K562 (cell line): ENCODE data around the gene ST14. TPM values are rescaled to one million over a fixed set of nuclear protein-coding genes. Genes with fewer than 3 reads are reported as not detected.

ENCODE experiments used
- ATAC-seq: fragments of 200-7000 bp; cut with Tn5 transposase; 3 replicates; pipeline ENCODE4 v1.9.1; 2020; ENCODE audit warnings: moderate library complexity
- BruUV-seq: library from RNA; stranded (reverse); fragments of 400-500 nt; replicated peaks from 2 replicates; lab custom pipeline; 2021; lab: Mats Ljungman, UMichigan
- CTCF ChIA-PET: fragments of 300-600 bp; formaldehyde crosslinking; extraction: SDS; loops from one replicate; lab custom pipeline; 2021; ENCODE audit warnings: low intra/inter-chr PET ratio; lab: Yijun Ruan, JAX
- POLR2A ChIA-PET: fragments of 300-600, 350-650 bp; sonication (Branson Sonifier 250); formaldehyde crosslinking; extraction: SDS; loops from one replicate; lab custom pipeline; 2021; ENCODE audit warnings: antibody characterized with exemption, inconsistent platforms; lab: Yijun Ruan, JAX
- DNase-seq, 4 experiments: peaks; one replicate each; pipeline versions ENCODE4 v3.0.0 to v3.0.0-alpha.2; 2011 to 2018; ENCODE audit warnings: low spot score in 3 of 4, mixed read lengths in 3 of 4; ENCODE audit errors: extremely low read depth in 1 of 4
- FAIRE-seq: peaks from 2 replicates; lab custom pipeline; 2011; peaks lifted over from hg19 to GRCh38; lab: Jason Lieb, UNC
- H2AFZ ChIP-seq: 2 replicates; pipeline ENCODE4 v1.6.0; 2011; ENCODE audit warnings: low read depth, low read length, control low read depth, inconsistent platforms
- H3K27ac ChIP-seq: fragments of 200-600 bp; 3 replicates; pipeline ENCODE4 v1.8.0; 2011; ENCODE audit warnings: low read depth, mild to moderate bottlenecking, control low read depth, inconsistent platforms, low read length, moderate library complexity, mixed read lengths; ENCODE audit errors: extremely low read depth
- H3K27me3 ChIP-seq, 2 experiments: fragments of 300-600 bp in 1 of 2; 2 replicates in 1 of 2; 3 replicates in 1 of 2; pipeline versions ENCODE4 v1.6.0 to v1.8.0; 2011; ENCODE audit warnings: inconsistent platforms in 2 of 2, low read length in 2 of 2, mild to moderate bottlenecking in 1 of 2, mixed read lengths in 1 of 2, moderate library complexity in 1 of 2; ENCODE audit not compliant: control insufficient read depth in 2 of 2, insufficient read depth in 2 of 2
- H3K36me3 ChIP-seq: fragments of 300-600 bp; 3 replicates; pipeline ENCODE4 v1.8.0; 2011; ENCODE audit warnings: mild to moderate bottlenecking, low read length, inconsistent platforms; ENCODE audit not compliant: control insufficient read depth, insufficient read depth
- H3K4me1 ChIP-seq, 2 experiments: fragments of 200-600 bp in 1 of 2; replicated peaks in 1 of 2; 2 replicates in 1 of 2; 3 replicates in 1 of 2; pipeline versions ENCODE4 v1.5.1 to v1.8.0; 2011; ENCODE audit warnings: inconsistent platforms in 2 of 2, low read length in 2 of 2, mild to moderate bottlenecking in 1 of 2, mixed read lengths in 1 of 2, moderate library complexity in 1 of 2; ENCODE audit not compliant: control insufficient read depth in 2 of 2, insufficient read depth in 2 of 2
- H3K4me2 ChIP-seq: 2 replicates; pipeline ENCODE4 v1.6.1; 2011; ENCODE audit warnings: low read length, control low read depth, inconsistent platforms, mixed read lengths; ENCODE audit not compliant: insufficient read depth
- H3K4me3 ChIP-seq: fragments of 200-600 bp; sonication (generic), shearing (Covaris generic); 2 replicates; pipeline ENCODE4 v1.5.1; 2016; ENCODE audit warnings: control low read depth, inconsistent platforms
- H3K79me2 ChIP-seq: fragments of 200-600 bp; 3 replicates; pipeline ENCODE4 v1.8.0; 2011; ENCODE audit warnings: low read length, inconsistent platforms; ENCODE audit not compliant: control insufficient read depth, insufficient read depth
- H3K9ac ChIP-seq, 2 experiments: 2 replicates each; pipeline versions ENCODE4 v1.6.0 to v1.6.1; 2011; ENCODE audit warnings: low read depth in 2 of 2, low read length in 2 of 2, control low read depth in 1 of 2, inconsistent platforms in 1 of 2, mild to moderate bottlenecking in 1 of 2, mixed read lengths in 1 of 2; ENCODE audit not compliant: insufficient read depth in 1 of 2
- H3K9me1 ChIP-seq: one replicate; pipeline ENCODE4 v1.6.0; 2011; ENCODE audit warnings: inconsistent platforms, mild to moderate bottlenecking, low read length, moderate library complexity; ENCODE audit not compliant: control insufficient read depth, insufficient read depth
- H3K9me3 ChIP-seq: replicated peaks from 2 replicates; pipeline ENCODE4 v1.5.1; 2011; ENCODE audit warnings: low read depth, low read length, inconsistent platforms; ENCODE audit not compliant: control insufficient read depth, insufficient read depth
- H4K20me1 ChIP-seq: replicated peaks from 2 replicates; pipeline ENCODE4 v1.6.1; 2011; ENCODE audit warnings: low read length, inconsistent platforms, mixed read lengths; ENCODE audit not compliant: control insufficient read depth, insufficient read depth
- CREM ChIP-seq: IDR thresholded peaks from 2 replicates; pipeline ENCODE4 v1.6.1; 2014; ENCODE audit warnings: antibody characterized with exemption, low read depth
- FOSL1 ChIP-seq: fragments of 200-800 bp; sonication (Bioruptor generic); conservative IDR thresholded peaks from 2 replicates; pipeline ENCODE4 v1.6.1; 2016; ENCODE audit warnings: missing genetic modification characterization, missing compliant biosample characterization
- RREB1 ChIP-seq: fragments of 250-450 bp; sonication (Bioruptor Pico); IDR thresholded peaks from 2 replicates; pipeline ENCODE4 v1.4.0; 2020
- ZNF12 ChIP-seq: sonication (generic); formaldehyde crosslinking; IDR thresholded peaks from 2 replicates; pipeline ENCODE4 v1.4.0; 2020; ENCODE audit warnings: mild to moderate bottlenecking, missing genetic modification reagents
- ZNF174 ChIP-seq: fragments of 250-450 bp; sonication (Bioruptor Pico); IDR thresholded peaks from 2 replicates; pipeline ENCODE4 v1.4.0; 2020; ENCODE audit warnings: mild to moderate bottlenecking
- ZNF217 ChIP-seq: sonication (generic); formaldehyde crosslinking; IDR thresholded peaks from 2 replicates; pipeline ENCODE4 v1.8.0; 2022; ENCODE audit warnings: mild to moderate bottlenecking, missing genetic modification reagents
- WGBS: fragments of 100-300 bp; shearing (Covaris generic); methylation state at CpG from one replicate; pipeline ENCODE4 v1.1.6; 2016; ENCODE audit warnings: low coverage, mixed read lengths; ENCODE audit not compliant: insufficient coverage; ENCODE audit errors: missing lambda C conversion rate; 5-methylcytosine and 5-hydroxymethylcytosine counted together
- in situ Hi-C: fragments of 300-500 bp; cut with MboI; formaldehyde crosslinking; loops from 4 replicates; pipeline ENCODE4 v1.15.0; 2018; ENCODE audit warnings: inconsistent platforms, mixed read lengths
- intact Hi-C: fragments of 100-400 bp; cut with micrococcal nuclease; formaldehyde crosslinking; loops from 2 replicates; pipeline ENCODE4 v1.14.2; 2022
- polyA plus RNA-seq, 8 experiments: library from polyadenylated mRNA; depleted of rRNA in 4 of 8; stranded (reverse) in 5 of 8; unstranded in 3 of 8; fragments of >200 nt; fragmentation: Nextera tagmentation in 2 of 8; fragmentation: Illumina TruSeq in 1 of 8; extraction: Ambion mirVana in 2 of 8; extraction: Trizol in 1 of 8; gene quantifications; 2 replicates each; pipeline versions ENCODE4 v1.2.1 to v1.2.3, GENCODE V29; 2011 to 2014; ENCODE audit warnings: inconsistent platforms in 1 of 8, missing spikeins in 1 of 8
- total RNA-seq, 7 experiments: library from RNA; depleted of rRNA in 6 of 7; stranded (reverse); fragments of >200 nt in 6 of 7; fragmentation: Illumina TruSeq in 2 of 7; extraction: Trizol in 2 of 7; gene quantifications; 2 replicates each; pipeline versions ENCODE4 v1.2.1 to v1.2.3, GENCODE V29; 2011 to 2021; ENCODE audit warnings: low replicate concordance in 1 of 7

The ST14 gene
- total and polyA plus RNA-seq, 9 of the 15 experiments (the other 6 are each of a cell fraction or from before 2014, with no cell fraction given): 0.08 to 0.20 TPM; not detected in 7

GRCh38 chr11:130157101-130157500 lies 2.5 kb upstream of the ST14 start:
- H3K27ac ChIP-seq: no peak overlapping the region
- peaks cover 49 to 65% of the 10 kb centered on the region in 2 experiments for H3K27me3 ChIP-seq
- H3K9me1 ChIP-seq: no peaks in the 10 kb centered on the region
- no peaks in the 10 kb centered on the region for H3K36me3 ChIP-seq
- in situ Hi-C loops: no loop called here
- peak in 1 of 4 experiments; percentile 23 for DNase-seq
- H2AFZ ChIP-seq: no peak overlapping the region
- POLR2A ChIA-PET: interaction anchor here (1.1 kb wide), 1 partner anchor 10 kb away, joined by 3 read pairs; no protein-coding TSS in a partner anchor
- TF ChIP-seq CREM (0 out of 2 replicates have a peak, but pooled peaks have one; percentile 17), ZNF217 (CRISPR knock-in tag) (no peak), ZNF174 (CRISPR knock-in tag) (no peak), FOSL1 (tag) (peak; percentile 34; the same call in 1 of the 2 replicates)
- TF ChIP-seq, all 486 proteins: peak for 2
- FAIRE-seq (no peak), ATAC-seq (no peak)
- Histone ChIP-seq H3K9ac (no peak overlapping the region), H3K4me2 (no peak overlapping the region), H3K4me1 (peaks cover 0 to 12% of the 10 kb centered on the region in 2 experiments; a peak in 1 of 5 replicates), H3K4me3 (no peak overlapping the region), H3K79me2 (no peaks in the 10 kb centered on the region), H4K20me1 (no peaks in the 10 kb centered on the region; the same call in 1 of the 2 replicates), H3K9me3 (no peaks in the 10 kb centered on the region)
- CTCF ChIA-PET: no interaction called here
- WGBS: 3% methylated on average over 7 of the region's 8 CpGs
- no TSS peak for BruUV-seq
- intact Hi-C loops: no loop called here

DNA sequence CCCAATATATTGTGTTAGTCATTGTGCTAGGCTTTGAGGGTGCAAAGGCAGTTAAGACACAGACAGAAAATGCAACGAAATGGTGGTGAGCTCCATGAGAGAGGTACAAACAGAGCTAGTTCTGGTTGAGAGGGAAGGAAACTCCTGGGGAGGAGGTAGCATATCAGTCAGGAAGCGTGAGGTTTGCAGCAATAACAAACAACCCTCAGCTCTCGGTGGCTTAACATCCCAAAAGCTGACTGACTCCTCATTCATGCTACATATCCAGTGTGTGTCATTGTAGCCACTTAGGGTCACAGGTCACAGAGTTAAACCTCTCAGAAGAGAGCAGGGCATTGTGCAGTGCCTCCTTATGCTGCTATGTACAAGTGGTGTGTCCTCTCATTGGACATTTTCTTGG lies 1.7 kb upstream of the ST14 start:
- ChIA-PET CTCF (no interaction called here), POLR2A (no interaction called here)
- Histone ChIP-seq H3K9me1 (no peaks in the 10 kb centered on the region), H3K4me2 (no peak overlapping the region), H4K20me1 (no peaks in the 10 kb centered on the region; the same call in 1 of the 2 replicates), H3K9ac (no peak overlapping the region), H3K9me3 (no peaks in the 10 kb centered on the region), H3K79me2 (no peaks in the 10 kb centered on the region), H3K27ac (no peak overlapping the region), H3K36me3 (no peaks in the 10 kb centered on the region), H3K27me3 (peaks cover 53 to 73% of the 10 kb centered on the region in 2 experiments), H2AFZ (no peak overlapping the region), H3K4me1 (peaks cover 0 to 12% of the 10 kb centered on the region in 2 experiments; a peak in 1 of 5 replicates), H3K4me3 (no peak overlapping the region)
- intact Hi-C loops: no loop called here
- peak; percentile 94 for TF ChIP-seq ZNF12 (CRISPR knock-in tag)
- TF ChIP-seq RREB1 (CRISPR knock-in tag): no peak
- in situ Hi-C loops: no loop called here
- 0% methylated on average over 3 of the region's 3 CpGs for WGBS
- DNase-seq: no peak
- no peak for ATAC-seq
- FAIRE-seq: no peak
- BruUV-seq: no TSS peak
